Epithelial cell of prostate (primary cell): Measurements from ENCODE around the gene TRMT2A.

Experiments used
- DNase-seq: peaks from one replicate; pipeline ENCODE4 v3.0.0-alpha.2; 2011; ENCODE audit warnings: low read depth, low spot score
- H3K27ac ChIP-seq: fragments of 450-650 bp; 2 replicates; pipeline ENCODE4 v1.5.1; 2017; ENCODE audit warnings: mild to moderate bottlenecking

TRMT2A gene

DNA sequence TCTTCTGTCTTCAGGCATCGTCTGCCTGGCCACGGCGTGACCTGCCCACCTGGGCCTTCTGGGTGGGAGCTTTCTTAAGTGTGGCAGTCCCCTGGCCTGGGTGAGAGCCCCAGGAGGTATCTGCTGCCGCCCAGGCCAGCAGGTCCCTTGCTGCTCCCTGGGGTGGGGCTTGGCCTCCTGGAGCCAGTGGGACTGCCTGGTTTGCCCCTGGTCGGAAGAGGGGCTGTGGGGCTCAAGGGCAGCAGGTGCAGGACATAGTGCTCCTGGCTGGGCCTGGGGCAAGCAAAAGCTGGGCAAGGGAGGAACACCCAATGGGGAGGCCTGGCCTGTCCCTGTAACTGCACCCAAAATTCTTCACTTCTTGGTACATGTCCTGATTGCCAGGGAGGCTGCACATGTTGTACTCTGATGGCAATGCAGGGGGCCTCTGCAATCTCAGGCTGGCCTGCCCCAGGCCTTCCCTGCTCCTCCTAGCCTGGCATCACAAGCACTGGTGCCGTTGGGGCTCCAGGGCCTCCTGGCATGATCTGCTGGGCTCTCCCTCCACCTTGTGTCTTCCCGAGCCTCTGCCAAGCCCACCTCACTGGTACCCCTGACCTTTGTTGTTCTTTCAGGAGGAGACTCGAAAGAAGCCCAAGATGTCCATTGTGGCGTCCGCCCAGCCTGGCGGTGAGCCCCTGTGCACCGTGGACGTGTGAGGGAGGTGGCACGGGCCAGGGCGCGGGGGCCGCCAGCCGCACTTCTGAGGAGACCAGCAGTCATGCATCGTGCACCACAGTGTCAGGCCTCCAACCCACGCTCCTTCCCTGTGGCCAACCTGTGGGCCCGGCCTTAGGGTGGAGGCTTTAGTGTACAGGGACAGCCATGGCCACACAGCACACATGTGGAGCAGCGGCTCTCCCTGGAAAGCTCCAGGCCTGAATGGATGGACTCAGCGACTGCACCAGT lies 7.3 kb downstream of the TRMT2A start:
- H3K27ac ChIP-seq = no peak overlapping the region

GRCh38 chr22:20108757-20109230 lies 8.2 kb downstream of the TRMT2A start:
- DNase-seq = no peak
- no peak overlapping the region for H3K27ac ChIP-seq

More for the DNA sequence above, 7.3 kb downstream of the TRMT2A start:
- no peak for DNase-seq

GRCh38 chr22:20107951-20108756 lies 8.9 kb downstream of the TRMT2A start:
- no peak for DNase-seq
- H3K27ac ChIP-seq = no peak overlapping the region

- no peak overlapping the region for H3K27ac ChIP-seq
- no peak for DNase-seq
Measured at GRCh38 chr22:20107471-20107901, 9.5 kb downstream of the TRMT2A start.

- no peak for DNase-seq
- H3K27ac ChIP-seq = no peak overlapping the region
Measured at GRCh38 chr22:20106849-20107237, 10.2 kb downstream of the TRMT2A start.

DNA sequence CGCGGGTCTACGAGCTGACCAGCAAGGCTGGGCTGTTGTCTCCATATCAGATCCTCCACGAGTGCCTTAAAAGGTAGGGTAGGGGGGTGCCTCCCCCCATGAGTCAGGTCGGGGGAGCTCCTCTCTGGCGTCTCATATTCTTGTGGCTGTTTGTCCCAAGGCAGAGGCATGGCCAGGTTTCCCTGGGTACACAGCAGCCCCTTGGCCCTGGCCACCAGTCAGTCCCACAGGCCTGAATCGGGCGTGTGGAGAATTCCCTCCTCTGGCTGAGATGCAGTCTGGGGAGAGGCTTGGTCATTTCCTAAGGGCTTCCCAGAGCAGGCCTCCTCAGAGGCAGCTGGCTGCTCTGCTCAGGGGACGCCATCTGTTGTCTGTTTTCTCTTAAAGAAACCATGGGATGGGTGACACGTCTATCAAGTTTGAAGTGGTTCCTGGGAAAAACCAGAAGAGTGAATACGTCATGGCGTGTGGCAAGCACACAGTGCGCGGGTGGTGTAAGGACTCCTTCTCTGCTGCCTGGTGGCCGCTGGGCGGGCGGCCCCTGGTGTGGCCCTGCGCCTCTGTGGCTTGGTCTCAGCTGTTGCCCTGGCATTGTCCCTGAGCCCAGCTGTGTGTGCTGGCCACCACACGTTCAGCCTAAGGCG lies 10.7 kb downstream of the TRMT2A start:
- H3K27ac ChIP-seq = no peak overlapping the region
- no peak for DNase-seq

DNA sequence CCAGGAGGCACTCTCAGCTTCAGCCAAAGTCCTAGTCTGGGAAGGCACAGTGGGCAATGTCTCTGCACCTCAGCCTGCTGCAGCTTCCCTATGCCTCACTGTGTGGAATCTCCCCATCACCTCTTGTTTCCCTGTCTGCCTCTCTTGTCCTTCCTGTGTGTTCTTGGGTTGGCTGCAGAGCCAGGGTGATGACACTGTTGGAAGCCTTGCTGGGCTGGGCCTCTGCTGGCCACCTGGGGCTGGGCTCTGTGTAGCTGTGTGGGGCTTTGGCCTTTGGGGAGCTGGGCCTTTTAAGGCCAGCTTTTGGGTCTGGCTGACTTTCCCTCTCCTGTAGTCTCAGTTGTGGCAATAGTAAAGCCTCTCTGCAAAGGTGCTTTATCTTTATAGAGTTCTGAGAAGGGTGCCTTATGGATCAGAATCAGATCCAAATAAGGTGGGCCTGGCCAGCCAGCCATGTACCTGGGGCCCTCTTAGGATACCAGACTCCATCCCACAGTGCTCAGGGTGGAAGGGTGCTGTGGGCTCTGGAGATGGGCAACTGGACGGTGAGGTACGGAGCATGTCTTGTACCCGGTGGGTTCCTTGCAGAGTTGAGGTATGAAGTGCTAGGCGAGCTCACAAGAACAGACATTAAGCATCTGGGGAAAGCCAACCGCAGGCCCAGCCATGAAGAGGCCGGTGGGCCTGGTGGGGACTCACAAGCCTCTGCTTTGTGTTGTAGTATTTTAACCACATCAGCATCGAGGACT lies 11.4 kb downstream of the TRMT2A start:
- no peak for DNase-seq
- no peak overlapping the region for H3K27ac ChIP-seq

DNA sequence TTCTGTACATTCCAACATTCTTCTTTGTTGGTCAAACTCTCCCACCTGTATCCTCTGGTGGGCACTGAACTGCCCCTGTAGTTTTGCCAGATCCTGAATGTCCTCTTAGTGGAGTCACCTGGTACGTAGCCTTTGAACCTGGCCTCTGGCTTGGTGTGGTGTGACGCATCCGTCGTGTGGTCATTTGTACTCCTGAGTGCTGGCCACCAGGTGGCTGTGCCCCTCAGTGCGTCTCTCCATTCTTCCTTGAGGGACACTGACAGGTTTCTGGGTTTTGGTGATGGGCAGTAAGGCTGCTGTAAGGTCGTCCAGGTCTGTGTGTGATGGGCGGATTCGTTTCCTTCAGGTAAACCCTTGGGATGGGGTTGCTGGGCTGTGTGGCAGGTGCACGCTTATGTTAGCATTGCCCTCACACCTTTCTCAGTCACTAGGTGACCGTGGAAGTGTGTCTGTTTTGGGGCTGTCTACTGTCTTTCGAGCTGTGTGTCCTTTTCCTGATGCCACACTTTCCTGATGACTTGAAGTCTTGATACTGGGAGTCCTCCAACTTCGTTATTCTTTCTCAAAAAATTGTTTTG lies 14.7 kb downstream of the TRMT2A start:
- no peak for DNase-seq
- no peak overlapping the region for H3K27ac ChIP-seq

- no peak overlapping the region for H3K27ac ChIP-seq
- no peak for DNase-seq
Measured at GRCh38 chr22:20101638-20102037, 15.4 kb downstream of the TRMT2A start.

DNA sequence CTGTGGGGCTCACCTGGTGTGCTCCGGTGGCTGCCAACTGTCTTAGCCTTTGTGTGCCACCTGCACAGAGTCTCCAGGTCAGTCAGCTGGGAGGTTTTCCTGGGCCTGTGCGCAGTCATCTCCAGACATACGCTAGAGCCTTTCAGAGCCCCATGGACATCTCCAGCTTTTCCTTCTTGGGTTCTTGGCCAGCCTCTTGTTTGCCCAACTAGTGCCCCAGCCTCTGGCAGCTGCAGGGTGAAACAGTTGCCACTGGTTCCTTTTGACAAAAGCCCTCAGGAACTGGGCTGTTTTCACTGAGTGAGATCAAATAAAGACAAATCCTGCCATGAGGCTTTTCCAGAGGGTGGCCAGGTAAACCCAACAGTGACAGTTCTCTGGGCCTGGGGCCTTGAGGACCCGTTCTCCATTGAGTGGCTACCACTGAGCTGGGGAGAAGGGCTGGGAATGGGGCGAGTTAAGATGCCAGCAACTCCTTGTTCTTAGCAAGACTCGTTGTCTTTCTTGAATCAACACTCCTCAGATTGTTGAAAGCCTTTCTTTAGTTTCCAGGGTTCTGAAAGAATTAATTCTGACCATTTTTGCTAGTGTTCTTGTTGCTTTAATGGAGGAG lies 17.8 kb downstream of the TRMT2A start:
- H3K27ac ChIP-seq = no peak overlapping the region
- no peak for DNase-seq

DNA sequence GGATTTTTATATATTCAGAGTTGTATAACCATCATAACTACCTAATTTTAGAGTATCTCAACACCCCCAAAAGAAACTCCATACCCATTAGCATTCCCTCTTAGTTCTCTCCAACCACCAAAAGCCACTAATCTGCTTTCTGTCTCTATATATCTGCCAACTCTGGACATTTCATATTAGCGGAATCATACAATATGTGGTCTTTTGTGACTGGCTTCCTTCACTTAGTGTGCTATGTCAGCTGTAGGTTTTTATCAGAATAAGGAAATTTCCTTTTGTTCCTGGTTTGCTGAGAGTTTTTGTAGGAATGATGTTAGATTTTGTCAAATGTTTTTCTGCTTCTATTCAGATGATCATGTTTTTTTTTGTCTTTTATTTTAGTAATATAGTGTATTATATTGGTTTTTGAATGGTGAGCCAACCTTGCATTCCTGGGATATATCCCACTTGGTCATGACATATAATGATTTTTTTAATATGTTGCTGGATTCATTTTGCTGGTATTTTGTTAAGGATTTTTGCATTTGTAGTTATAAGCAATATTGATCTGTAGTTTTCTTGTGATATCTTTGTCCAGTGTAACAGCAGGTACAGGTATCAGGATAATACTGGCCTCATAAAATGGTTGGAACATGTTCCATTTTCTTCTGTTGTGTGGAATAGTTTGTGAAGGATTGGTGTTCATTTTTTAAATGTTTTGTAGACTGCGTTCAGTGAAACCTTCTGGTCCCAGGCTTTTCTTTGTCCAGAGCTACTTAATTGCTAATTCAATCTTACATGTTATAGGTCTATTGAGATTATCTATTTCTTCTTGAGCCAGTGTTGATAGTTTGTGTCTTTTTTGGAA lies 20.2 kb downstream of the TRMT2A start:
- H3K27ac ChIP-seq = no peak overlapping the region
- no peak for DNase-seq

GRCh38 chr22:20095521-20095920 lies 21.5 kb downstream of the TRMT2A start:
- no peak for DNase-seq
- H3K27ac ChIP-seq = no peak overlapping the region

DNA sequence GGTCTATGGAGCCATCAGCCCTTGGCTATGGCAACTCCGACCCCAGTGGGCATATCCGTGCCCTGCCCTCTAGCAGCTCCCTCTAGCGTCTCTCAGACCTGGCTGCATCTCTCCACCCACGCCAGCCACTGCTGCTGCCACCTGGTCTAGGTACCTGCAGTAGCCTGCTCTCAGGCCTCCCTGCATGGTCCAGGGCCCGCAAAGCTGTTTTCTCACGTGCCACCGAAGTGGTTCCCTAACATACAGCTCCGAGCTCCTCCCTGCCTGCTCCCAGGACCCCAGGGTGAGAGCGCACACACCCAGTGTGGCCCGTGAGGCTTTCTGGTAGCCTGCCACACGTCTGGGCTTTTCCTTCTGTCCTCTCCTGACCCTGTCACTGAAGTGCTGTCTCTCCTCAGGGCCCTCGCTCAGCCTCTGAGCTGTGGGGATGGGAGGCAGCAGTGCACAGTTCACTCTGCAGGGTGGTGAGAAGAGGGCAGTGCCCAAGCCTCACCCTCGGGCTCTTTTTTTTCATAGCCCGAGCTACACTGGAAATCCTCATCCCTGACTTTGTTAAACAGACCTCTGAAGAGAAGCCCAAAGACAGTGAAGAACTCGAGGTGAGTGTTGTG lies 22.7 kb downstream of the TRMT2A start:
- no peak overlapping the region for H3K27ac ChIP-seq
- no peak for DNase-seq

DNA sequence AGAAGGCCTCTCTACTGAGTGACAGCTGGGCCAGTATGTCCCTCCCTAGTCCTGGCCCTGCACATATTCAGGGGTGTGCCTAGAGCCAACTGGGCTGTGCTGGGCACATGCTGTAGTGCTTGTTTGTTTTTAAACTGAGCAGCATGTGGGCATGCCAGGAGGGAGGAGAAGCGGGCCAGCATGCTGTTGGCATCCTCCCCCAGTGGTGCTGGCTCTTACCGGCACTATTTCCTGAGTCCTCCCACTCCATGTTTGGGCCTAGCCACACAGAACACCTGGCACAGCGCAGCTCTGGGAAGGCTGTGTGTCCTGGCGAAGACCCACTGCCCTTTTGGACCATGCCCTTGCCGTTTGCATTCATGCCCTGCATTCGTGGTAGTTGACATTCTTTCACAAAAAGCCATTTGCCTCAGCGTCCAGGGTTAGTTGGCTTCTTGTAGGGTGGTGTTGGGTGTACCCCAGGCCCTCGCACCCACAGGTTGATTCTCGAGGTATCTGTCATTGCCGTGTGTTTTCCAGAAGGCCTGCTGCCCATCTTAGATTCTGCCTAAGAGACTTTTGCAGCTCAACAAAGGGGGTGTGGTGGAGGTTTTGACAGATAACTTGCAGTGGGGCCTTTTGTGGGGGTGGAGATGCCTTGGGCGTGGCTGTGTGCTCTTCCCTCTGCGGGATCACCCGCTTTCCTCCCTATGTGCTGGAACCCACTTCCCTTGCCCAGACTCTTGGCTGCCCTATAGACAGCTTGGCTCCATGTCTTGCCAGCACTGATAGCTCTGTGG lies 23.4 kb downstream of the TRMT2A start:
- no peak for DNase-seq
- no peak overlapping the region for H3K27ac ChIP-seq

DNA sequence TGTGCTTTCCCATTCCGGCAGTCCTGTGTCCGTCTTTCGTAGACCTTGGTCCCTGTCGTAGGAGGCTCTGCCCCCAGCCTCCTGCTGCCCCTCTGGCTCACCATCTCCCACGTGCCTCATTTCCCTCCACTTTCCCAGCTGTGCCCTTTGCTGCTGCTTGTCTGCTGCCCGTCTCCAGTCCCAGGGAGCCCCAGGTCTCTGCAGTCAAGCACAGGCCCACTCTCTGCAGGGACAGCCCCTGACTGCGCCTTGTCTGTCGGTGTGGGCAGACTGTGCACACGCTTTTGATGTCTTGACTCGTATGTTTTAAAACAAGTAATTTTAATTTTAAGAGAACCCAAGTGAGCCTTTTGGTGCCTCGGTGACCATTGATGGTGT lies 24.6 kb downstream of the TRMT2A start:
- DNase-seq = no peak
- no peak overlapping the region for H3K27ac ChIP-seq

DNA sequence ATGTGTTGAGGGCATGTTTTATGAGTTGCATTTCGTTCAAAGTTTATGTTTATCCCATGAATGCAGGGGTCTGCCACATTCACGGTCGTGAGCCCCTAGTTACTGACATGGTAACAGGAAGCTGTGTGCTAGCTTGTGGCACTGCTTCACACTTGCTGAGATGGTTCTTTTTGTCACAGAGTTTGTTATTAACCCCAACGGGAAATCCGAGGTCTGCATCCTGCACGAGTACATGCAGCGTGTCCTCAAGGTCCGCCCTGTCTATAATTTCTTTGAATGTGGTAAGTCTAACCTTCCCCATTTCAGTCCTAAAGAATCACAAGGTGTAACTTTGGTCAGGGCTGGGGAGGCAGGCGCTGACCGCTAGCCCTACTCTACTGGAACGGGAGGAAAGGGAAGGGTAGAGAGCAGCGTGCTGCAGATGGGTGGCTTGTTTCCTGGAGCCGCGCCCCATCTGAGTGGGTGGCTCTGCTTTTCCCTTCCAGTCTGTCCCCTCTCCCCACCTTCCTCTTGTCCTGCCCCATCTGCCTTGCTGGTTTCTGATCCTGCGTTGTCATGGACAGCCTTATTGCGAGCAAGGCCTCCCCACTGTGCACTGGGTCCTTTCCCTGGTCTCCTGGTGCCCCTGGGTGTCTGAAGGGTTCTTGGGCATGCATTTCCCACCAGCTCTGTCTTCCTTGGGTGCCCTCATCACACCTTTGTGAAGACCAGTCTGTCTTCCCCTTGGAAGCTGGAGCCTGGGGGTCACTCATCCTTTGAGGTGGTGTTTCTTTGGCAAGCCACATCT lies 25.1 kb downstream of the TRMT2A start:
- DNase-seq = no peak
- no peak overlapping the region for H3K27ac ChIP-seq
